Kidney glomerular epithelial cell (primary cell): ENCODE measurements around the gene CLNS1A.
"Not testable (repeated sequence)": the region's sequence is repeated elsewhere in the genome, so short reads cannot be mapped to it uniquely, and the experiment has no call there.

Source experiments
- DNase-seq: peaks from one replicate; lab custom pipeline; 2025; lab: John Stamatoyannopoulos, UW

CLNS1A gene

GRCh38 chr11:77637345-77638165 lies at the start of gene CLNS1A:
CLNS1A (minus strand) TSS chr11:77637794; CDS start chr11:77637714, 80 bp downstream.
- peak; percentile 87 for DNase-seq

- no peak for DNase-seq
Measured at GRCh38 chr11:77687088-77687487, 49.5 kb upstream of the CLNS1A start.

GRCh38 chr11:77677138-77677537 lies 39.5 kb upstream of the CLNS1A start:
- DNase-seq = no peak

- peak; percentile 22 for DNase-seq
Measured at GRCh38 chr11:77672264-77672663, 34.7 kb upstream of the CLNS1A start.

- peak; percentile 37 for DNase-seq
Measured at GRCh38 chr11:77669848-77670511, 32.4 kb upstream of the CLNS1A start.

GRCh38 chr11:77668760-77669159 lies 31.2 kb upstream of the CLNS1A start:
- DNase-seq = peak; percentile 31

- no peak for DNase-seq
Measured at GRCh38 chr11:77665240-77665965, 27.8 kb upstream of the CLNS1A start.

GRCh38 chr11:77661670-77662069 lies 24.1 kb upstream of the CLNS1A start:
- no peak for DNase-seq

GRCh38 chr11:77660947-77661346 lies 23.4 kb upstream of the CLNS1A start:
- DNase-seq = peak; percentile 6

- DNase-seq = no peak
Measured at GRCh38 chr11:77658213-77659013, 20.8 kb upstream of the CLNS1A start.

- no peak for DNase-seq
Measured at GRCh38 chr11:77656362-77656761, 18.8 kb upstream of the CLNS1A start.

- DNase-seq = no peak
Measured at GRCh38 chr11:77654770-77655434, 17.3 kb upstream of the CLNS1A start.

- DNase-seq = no peak
Measured at GRCh38 chr11:77650123-77650522, 12.5 kb upstream of the CLNS1A start.

GRCh38 chr11:77647654-77648305 lies 10.2 kb upstream of the CLNS1A start:
- DNase-seq = no peak

- no peak for DNase-seq
Measured at GRCh38 chr11:77644887-77645286, 7.3 kb upstream of the CLNS1A start.

GRCh38 chr11:77642228-77642627 lies 4.6 kb upstream of the CLNS1A start:
- no peak for DNase-seq

GRCh38 chr11:77636731-77637344 lies 756 bp downstream of the CLNS1A start:
- DNase-seq = peak; percentile 11

GRCh38 chr11:77633926-77634325 lies 3.7 kb downstream of the CLNS1A start:
- DNase-seq = not testable (repeated sequence)

GRCh38 chr11:77630157-77630710 lies 7.4 kb downstream of the CLNS1A start:
- no peak for DNase-seq
